Endothelial cell of umbilical vein (primary cell): ENCODE results near the gene DVL1. TPM values are rescaled to one million over a fixed set of nuclear protein-coding genes. Genes with fewer than 3 reads are reported as not detected.

Source experiments
- BruUV-seq: library from RNA; stranded (reverse); fragments of 400-500 nt; replicated peaks from 2 replicates; lab custom pipeline; 2021; lab: Mats Ljungman, UMichigan
- CTCF ChIA-PET: fragments of 300-600, 350-600 bp; sonication (Branson Sonifier 250); formaldehyde crosslinking; loops from one replicate; lab custom pipeline; 2021; ENCODE audit warnings: antibody characterized with exemption, inconsistent platforms; lab: Charles Lee
- POLR2A ChIA-PET: fragments of 300-600, 350-600 bp; sonication (Branson Sonifier 250); formaldehyde crosslinking; loops from one replicate; lab custom pipeline; 2021; ENCODE audit warnings: antibody characterized with exemption, inconsistent platforms; lab: Charles Lee
- DNase-seq: peaks from one replicate; pipeline ENCODE4 v3.0.0-alpha.2; 2011; ENCODE audit warnings: low read depth, low spot score
- FAIRE-seq: peaks from 2 replicates; lab custom pipeline; 2011; peaks lifted over from hg19 to GRCh38; lab: Jason Lieb, UNC
- H2AFZ ChIP-seq: 2 replicates; pipeline ENCODE4 v1.6.0; 2012; ENCODE audit warnings: low read depth, low read length, control low read depth, inconsistent platforms
- H3K27ac ChIP-seq: 2 replicates; pipeline ENCODE4 v1.5.1; 2011; ENCODE audit warnings: low read depth, mild to moderate bottlenecking, control low read depth, low read length, moderate library complexity; ENCODE audit not compliant: insufficient read depth
- H3K27me3 ChIP-seq, 2 experiments: 2 replicates each; pipeline versions ENCODE4 v1.6.0 to v1.6.1; 2011; ENCODE audit warnings: low read length in 2 of 2, mixed read lengths in 1 of 2; ENCODE audit not compliant: control insufficient read depth in 2 of 2, insufficient read depth in 2 of 2
- H3K36me3 ChIP-seq, 2 experiments: 2 replicates in 1 of 2; 3 replicates in 1 of 2; pipeline ENCODE4 v1.5.1; 2011; ENCODE audit warnings: low read length in 2 of 2, mild to moderate bottlenecking in 1 of 2, moderate library complexity in 1 of 2; ENCODE audit not compliant: control insufficient read depth in 2 of 2, insufficient read depth in 2 of 2; ENCODE audit errors: extremely low read depth in 1 of 2
- H3K4me1 ChIP-seq: 3 replicates; pipeline ENCODE4 v1.5.1; 2011; ENCODE audit warnings: mild to moderate bottlenecking, low read length; ENCODE audit not compliant: control insufficient read depth, insufficient read depth; ENCODE audit errors: extremely low read depth
- H3K4me2 ChIP-seq: 2 replicates; pipeline ENCODE4 v1.6.1; 2011; ENCODE audit warnings: low read length, control low read depth, mixed read lengths; ENCODE audit not compliant: insufficient read depth
- H3K4me3 ChIP-seq, 3 experiments: fragments of 200-600 bp in 1 of 3; sonication (generic), shearing (Covaris generic) in 1 of 3; replicated peaks in 1 of 3; 2 replicates each; pipeline ENCODE4 v1.5.1; 2011 to 2016; ENCODE audit warnings: control low read depth in 3 of 3, low read length in 3 of 3, mild to moderate bottlenecking in 2 of 3, inconsistent platforms in 1 of 3, low read depth in 1 of 3, moderate library complexity in 1 of 3; ENCODE audit not compliant: insufficient read depth in 1 of 3
- H3K79me2 ChIP-seq: 2 replicates; pipeline ENCODE4 v1.6.0; 2012; ENCODE audit warnings: low read length, inconsistent platforms; ENCODE audit not compliant: control insufficient read depth, insufficient read depth
- H3K9ac ChIP-seq: replicated peaks from 2 replicates; pipeline ENCODE3; 2011; ENCODE audit warnings: low read length, control low read depth; ENCODE audit not compliant: insufficient read depth; ENCODE audit errors: extremely low read depth
- H3K9me1 ChIP-seq: replicated peaks from 3 replicates; pipeline ENCODE4 v1.6.0; 2011; ENCODE audit warnings: mild to moderate bottlenecking, low read length; ENCODE audit not compliant: control insufficient read depth, insufficient read depth; ENCODE audit errors: extremely low read depth
- H3K9me3 ChIP-seq: replicated peaks from 2 replicates; pipeline ENCODE4 v1.5.1; 2012; ENCODE audit warnings: low read length, inconsistent platforms; ENCODE audit not compliant: control insufficient read depth, insufficient read depth
- H4K20me1 ChIP-seq: replicated peaks from 2 replicates; pipeline ENCODE3; 2011; ENCODE audit warnings: mild to moderate bottlenecking, low read length; ENCODE audit not compliant: control insufficient read depth, insufficient read depth; ENCODE audit errors: extremely low read depth
- EZH2 ChIP-seq: IDR thresholded peaks from 2 replicates; pipeline ENCODE4 v1.6.1; 2012; ENCODE audit warnings: borderline replicate concordance, low read depth, mild to moderate bottlenecking, moderate library complexity, low read length, inconsistent platforms; ENCODE audit not compliant: severe bottlenecking
- FOS ChIP-seq: IDR thresholded peaks from 2 replicates; pipeline ENCODE4 v1.6.1; 2011; ENCODE audit warnings: mild to moderate bottlenecking, low read length, moderate library complexity, borderline replicate concordance; ENCODE audit not compliant: insufficient read depth
- GATA2 ChIP-seq: IDR thresholded peaks from 2 replicates; pipeline ENCODE4 v1.7.0; 2011; ENCODE audit warnings: low read depth, mild to moderate bottlenecking, moderate library complexity, mixed read lengths, low read length; ENCODE audit not compliant: insufficient read length, insufficient read depth
- JUN ChIP-seq: IDR thresholded peaks from 2 replicates; pipeline ENCODE4 v1.6.1; 2011; ENCODE audit warnings: borderline replicate concordance, low read depth; ENCODE audit not compliant: insufficient read length, insufficient read depth
- MYC ChIP-seq: IDR thresholded peaks from one replicate; pipeline ENCODE4 v1.6.1; 2011; ENCODE audit warnings: mild to moderate bottlenecking, low read depth, low read length
- POLR2A ChIP-seq: IDR thresholded peaks from 2 replicates; pipeline ENCODE4 v1.6.1; 2012; ENCODE audit warnings: low read depth, mild to moderate bottlenecking, control low read depth, low read length
- POLR2AphosphoS5 ChIP-seq: IDR thresholded peaks from 2 replicates; pipeline ENCODE4 v1.6.1; 2012; ENCODE audit warnings: low read depth, mild to moderate bottlenecking, control low read depth, low read length, moderate library complexity; ENCODE audit not compliant: insufficient read depth
- dilution Hi-C: fragments of 300-500 bp; cut with MboI; formaldehyde crosslinking; loops from one replicate; pipeline ENCODE4 v1.15.0; 2019; ENCODE audit warnings: low sequenced_read_pairs; ENCODE audit not compliant: extremely low pct_ligation_motif_present
- intact Hi-C: fragments of 100-400 bp; cut with micrococcal nuclease; formaldehyde crosslinking; loops from one replicate; pipeline ENCODE4 v1.10.0; 2022
- polyA plus RNA-seq, 4 experiments: library from polyadenylated mRNA; depleted of rRNA in 3 of 4; stranded (reverse) in 3 of 4; unstranded in 1 of 4; fragments of >200 nt; gene quantifications; 2 replicates each; pipeline versions ENCODE4 v1.2.1 to v1.2.3, GENCODE V29; 2011 to 2012; ENCODE audit warnings: missing spikeins in 1 of 4
- total RNA-seq: library from RNA; stranded (reverse); gene quantifications from 2 replicates; pipeline ENCODE4 v1.2.3, GENCODE V29; 2021
- TF ChIP-seq, protein P1 (sequence below), 2 donors: IDR thresholded peaks; 1 replicate in 1 of 2; 2 replicates in 1 of 2; pipeline ENCODE4 v1.5.1; 2011; ENCODE audit warnings: low read length in 2 of 2, mild to moderate bottlenecking in 2 of 2, moderate library complexity in 2 of 2, control low read depth in 1 of 2, inconsistent platforms in 1 of 2, low read depth in 1 of 2; ENCODE audit not compliant: insufficient read depth in 1 of 2; ENCODE audit errors: extremely low read depth in 1 of 2
- TF ChIP-seq, protein P2 (sequence below): IDR thresholded peaks from 2 replicates; pipeline ENCODE4 v1.6.1; 2011; ENCODE audit not compliant: insufficient read depth, insufficient read length

DVL1 gene
- total and polyA plus RNA-seq, 2 donors (not counting 3 experiments of a cell fraction or from before 2014, with no cell fraction given), result 26.8 to 36.5 TPM

GRCh38 chr1:1357871-1358432, 8.7 kb upstream of the DVL1 start:
- dilution Hi-C loops, result no loop called here
- intact Hi-C loops, result no loop called here
- H3K4me3 ChIP-seq, result no peak overlapping the region
- H3K27me3 ChIP-seq, result peaks cover 11 to 22% of the 10 kb centered on the region in 2 experiments
- POLR2A ChIA-PET, result no interaction called here
- no TSS peak for BruUV-seq
- no peaks in the 10 kb centered on the region for H3K79me2 ChIP-seq
- H3K9ac ChIP-seq, result no peak overlapping the region
- TF ChIP-seq, protein P1, sequence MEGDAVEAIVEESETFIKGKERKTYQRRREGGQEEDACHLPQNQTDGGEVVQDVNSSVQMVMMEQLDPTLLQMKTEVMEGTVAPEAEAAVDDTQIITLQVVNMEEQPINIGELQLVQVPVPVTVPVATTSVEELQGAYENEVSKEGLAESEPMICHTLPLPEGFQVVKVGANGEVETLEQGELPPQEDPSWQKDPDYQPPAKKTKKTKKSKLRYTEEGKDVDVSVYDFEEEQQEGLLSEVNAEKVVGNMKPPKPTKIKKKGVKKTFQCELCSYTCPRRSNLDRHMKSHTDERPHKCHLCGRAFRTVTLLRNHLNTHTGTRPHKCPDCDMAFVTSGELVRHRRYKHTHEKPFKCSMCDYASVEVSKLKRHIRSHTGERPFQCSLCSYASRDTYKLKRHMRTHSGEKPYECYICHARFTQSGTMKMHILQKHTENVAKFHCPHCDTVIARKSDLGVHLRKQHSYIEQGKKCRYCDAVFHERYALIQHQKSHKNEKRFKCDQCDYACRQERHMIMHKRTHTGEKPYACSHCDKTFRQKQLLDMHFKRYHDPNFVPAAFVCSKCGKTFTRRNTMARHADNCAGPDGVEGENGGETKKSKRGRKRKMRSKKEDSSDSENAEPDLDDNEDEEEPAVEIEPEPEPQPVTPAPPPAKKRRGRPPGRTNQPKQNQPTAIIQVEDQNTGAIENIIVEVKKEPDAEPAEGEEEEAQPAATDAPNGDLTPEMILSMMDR (IDR thresholded peaks at IDR 0.05; ENCODE audit: extremely low read depth in 1 of 2, insufficient read depth in 1 of 2, low read depth in 1 of 2, low read length in 2 of 2), result no peak
- TF ChIP-seq POLR2A, result no peak
- TF ChIP-seq GATA2, result no peak
- TF ChIP-seq, protein P2, sequence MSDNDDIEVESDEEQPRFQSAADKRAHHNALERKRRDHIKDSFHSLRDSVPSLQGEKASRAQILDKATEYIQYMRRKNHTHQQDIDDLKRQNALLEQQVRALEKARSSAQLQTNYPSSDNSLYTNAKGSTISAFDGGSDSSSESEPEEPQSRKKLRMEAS, result no peak
- no peak for TF ChIP-seq EZH2
- TF ChIP-seq POLR2AphosphoS5, result no peak
- no peak for TF ChIP-seq MYC
- TF ChIP-seq JUN, result no peak
- TF ChIP-seq FOS, result no peak
- H4K20me1 ChIP-seq, result no peaks in the 10 kb centered on the region
- H2AFZ ChIP-seq, result no peak overlapping the region
- H3K4me2 ChIP-seq, result no peak overlapping the region
- DNase-seq (no peak), FAIRE-seq (no peak)
- CTCF ChIA-PET, result no interaction called here
- no peaks in the 10 kb centered on the region for H3K36me3 ChIP-seq
- no peaks in the 10 kb centered on the region for H3K9me1 ChIP-seq
- no peaks in the 10 kb centered on the region for H3K4me1 ChIP-seq
- no peaks in the 10 kb centered on the region for H3K9me3 ChIP-seq
- H3K27ac ChIP-seq, result no peak overlapping the region
